ES-I3 (cell line): ENCODE measurements around the gene F8.

Experiments
- H3K36me3 ChIP-seq: 2 replicates; pipeline ENCODE4 v1.6.1; 2013; ENCODE audit warnings: mild to moderate bottlenecking, low read length, control low read depth, moderate library complexity; ENCODE audit not compliant: insufficient read depth
- H3K4me1 ChIP-seq: 2 replicates; pipeline ENCODE4 v1.6.1; 2013; ENCODE audit warnings: mild to moderate bottlenecking, control low read depth, low read length; ENCODE audit not compliant: insufficient read depth
- H3K9ac ChIP-seq: 2 replicates; pipeline ENCODE4 v1.6.1; 2013; ENCODE audit warnings: low read depth, mild to moderate bottlenecking, low read length, moderate library complexity
- H3K9me3 ChIP-seq: 2 replicates; pipeline ENCODE4 v1.6.1; 2013; ENCODE audit warnings: mild to moderate bottlenecking, low read length, moderate library complexity; ENCODE audit not compliant: control insufficient read depth, insufficient read depth

F8 gene

GRCh38 chrX:155022585-155022984 is at the start of gene F8:
F8 (minus strand) TSS chrX:155022723; CDS start chrX:155022552, 171 bp downstream.
- Histone ChIP-seq H3K9me3 (no peaks in the 10 kb centered on the region), H3K4me1 (no peaks in the 10 kb centered on the region), H3K9ac (no peak within 1 kb of the TSS), H3K36me3 (no peaks in the 10 kb centered on the region)

GRCh38 chrX:155071694-155072280 is 49.3 kb upstream of the F8 start:
- Histone ChIP-seq H3K9me3 (no peaks in the 10 kb centered on the region), H3K9ac (peak overlapping the region; percentile 94), H3K4me1 (peaks cover 3% of the 10 kb centered on the region; the same call in 1 of the 2 replicates), H3K36me3 (peaks cover 2% of the 10 kb centered on the region; the same call in 1 of the 2 replicates)

GRCh38 chrX:155070975-155071693 is 48.6 kb upstream of the F8 start, which contains the start of the genes BRCC3, CMC4 and MTCP1:
BRCC3 (plus strand) TSS chrX:155071508; CDS start chrX:155071528, 20 bp downstream.
CMC4 (minus strand) TSS chrX:155071136; CDS start chrX:155064023, 7,113 bp downstream.
MTCP1 (minus strand) TSS chrX:155071136; CDS start chrX:155066010, 5,126 bp downstream.
- peaks cover 2% of the 10 kb centered on the region; the same call in 1 of the 2 replicates for H3K36me3 ChIP-seq
- H3K9me3 ChIP-seq: no peaks in the 10 kb centered on the region
- peak within 1 kb of the TSS; percentile 94 for H3K9ac ChIP-seq

GRCh38 chrX:155070663-155070974 is 48.1 kb upstream of the F8 start:
- peaks cover 2% of the 10 kb centered on the region; the same call in 1 of the 2 replicates for H3K36me3 ChIP-seq
- H3K4me1 ChIP-seq: peaks cover 3% of the 10 kb centered on the region; the same call in 1 of the 2 replicates
- H3K9me3 ChIP-seq: no peaks in the 10 kb centered on the region
- peak overlapping the region; percentile 78 for H3K9ac ChIP-seq

More at GRCh38 chrX:155070975-155071693, 48.6 kb upstream of the F8 start, which contains the start of the genes BRCC3, CMC4 and MTCP1:
- peaks cover 3% of the 10 kb centered on the region; the same call in 1 of the 2 replicates for H3K4me1 ChIP-seq

- peak overlapping the region; percentile 78 for H3K9ac ChIP-seq
- H3K36me3 ChIP-seq: peaks cover 2% of the 10 kb centered on the region; the same call in 1 of the 2 replicates
- H3K4me1 ChIP-seq: peaks cover 5% of the 10 kb centered on the region; the same call in 1 of the 2 replicates
- no peaks in the 10 kb centered on the region for H3K9me3 ChIP-seq
Measured at GRCh38 chrX:155070038-155070437, 47.5 kb upstream of the F8 start.

GRCh38 chrX:155069414-155069813 is 46.9 kb upstream of the F8 start:
- no peak overlapping the region; the same call in 1 of the 2 replicates for H3K9ac ChIP-seq
- H3K4me1 ChIP-seq: peaks cover 9% of the 10 kb centered on the region; the same call in 1 of the 2 replicates
- H3K9me3 ChIP-seq: no peaks in the 10 kb centered on the region
- peaks cover 2% of the 10 kb centered on the region; the same call in 1 of the 2 replicates for H3K36me3 ChIP-seq

- no peaks in the 10 kb centered on the region for H3K9me3 ChIP-seq
Measured at GRCh38 chrX:155068165-155068564, 45.6 kb upstream of the F8 start.

GRCh38 chrX:155065035-155065734 is 42.7 kb upstream of the F8 start:
- Histone ChIP-seq H3K9ac (no peak overlapping the region), H3K4me1 (peaks cover 9% of the 10 kb centered on the region; the same call in 1 of the 2 replicates), H3K9me3 (no peaks in the 10 kb centered on the region), H3K36me3 (no peaks in the 10 kb centered on the region)

More at GRCh38 chrX:155068165-155068564, 45.6 kb upstream of the F8 start:
- Histone ChIP-seq H3K9ac (no peak overlapping the region), H3K36me3 (no peaks in the 10 kb centered on the region; the same call in 1 of the 2 replicates), H3K4me1 (peaks cover 9% of the 10 kb centered on the region; the same call in 1 of the 2 replicates)

GRCh38 chrX:155061760-155062159 is 39.2 kb upstream of the F8 start:
- peaks cover 10% of the 10 kb centered on the region; the same call in 1 of the 2 replicates for H3K4me1 ChIP-seq
- H3K9me3 ChIP-seq: no peaks in the 10 kb centered on the region
- no peaks in the 10 kb centered on the region for H3K36me3 ChIP-seq
- no peak overlapping the region for H3K9ac ChIP-seq

- 0 out of 2 replicates have a peak, but pooled peaks cover 7% of the 10 kb centered on the region for H3K4me1 ChIP-seq
- H3K9ac ChIP-seq: peak overlapping the region; percentile 29; the same call in 1 of the 2 replicates
Measured at GRCh38 chrX:155056877-155057792, 34.6 kb upstream of the F8 start.

GRCh38 chrX:155056471-155056870 is 33.9 kb upstream of the F8 start:
- Histone ChIP-seq H3K36me3 (no peaks in the 10 kb centered on the region), H3K4me1 (0 out of 2 replicates have a peak, but pooled peaks cover 7% of the 10 kb centered on the region), H3K9ac (no peak overlapping the region), H3K9me3 (no peaks in the 10 kb centered on the region)

More at GRCh38 chrX:155056877-155057792, 34.6 kb upstream of the F8 start:
- Histone ChIP-seq H3K9me3 (no peaks in the 10 kb centered on the region), H3K36me3 (no peaks in the 10 kb centered on the region)

- H3K4me1 ChIP-seq: 0 out of 2 replicates have a peak, but pooled peaks cover 7% of the 10 kb centered on the region
- no peaks in the 10 kb centered on the region for H3K9me3 ChIP-seq
- H3K36me3 ChIP-seq: no peaks in the 10 kb centered on the region
- no peak overlapping the region for H3K9ac ChIP-seq
Measured at GRCh38 chrX:155055494-155055893, 33.0 kb upstream of the F8 start.

- H3K36me3 ChIP-seq: no peaks in the 10 kb centered on the region
- H3K9me3 ChIP-seq: no peaks in the 10 kb centered on the region
- H3K9ac ChIP-seq: no peak overlapping the region
- 0 out of 2 replicates have a peak, but pooled peaks cover 7% of the 10 kb centered on the region for H3K4me1 ChIP-seq
Measured at GRCh38 chrX:155054255-155054654, 31.7 kb upstream of the F8 start.
